HepG2 (cell line): ENCODE data around the gene BLCAP. TPM values are rescaled to one million over a fixed set of nuclear protein-coding genes. Genes with fewer than 3 reads are reported as not detected.

ENCODE experiments used
- ARID5B ChIP-seq: IDR thresholded peaks from 2 replicates; pipeline ENCODE4 v1.4.0; 2020; ENCODE audit warnings: mild to moderate bottlenecking, missing genetic modification reagents
- PITX1 ChIP-seq: sonication (generic); formaldehyde crosslinking; IDR thresholded peaks from 2 replicates; pipeline ENCODE4 v1.5.1; 2020; ENCODE audit warnings: mild to moderate bottlenecking, missing genetic modification reagents
- RARA ChIP-seq: IDR thresholded peaks from 2 replicates; pipeline ENCODE4 v1.6.1; 2016; ENCODE audit warnings: missing genetic modification reagents, missing compliant biosample characterization
- ZFX ChIP-seq: sonication (generic); formaldehyde crosslinking; IDR thresholded peaks from 2 replicates; pipeline ENCODE4 v1.4.0; 2020; ENCODE audit warnings: mild to moderate bottlenecking, low read depth, missing genetic modification reagents, moderate library complexity
- polyA plus RNA-seq, 8 experiments: library from polyadenylated mRNA; depleted of rRNA in 3 of 8; stranded (reverse) in 7 of 8; unstranded in 1 of 8; fragments of >200 nt; fragmentation: Illumina TruSeq in 4 of 8; extraction: Trizol in 4 of 8; gene quantifications; 2 replicates each; pipeline versions ENCODE4 v1.2.1 to v1.2.3, GENCODE V29; 2011 to 2016; ENCODE audit warnings: low read depth in 4 of 8, missing spikeins in 1 of 8, mixed read lengths in 1 of 8; ENCODE audit not compliant: insufficient read depth in 1 of 8
- total RNA-seq, 5 experiments: library from RNA; depleted of rRNA; stranded (reverse); fragments of >200 nt; fragmentation: Illumina TruSeq; extraction: Trizol; gene quantifications; 2 replicates each; pipeline ENCODE4 v1.2.3, GENCODE V29; 2016; ENCODE audit warnings: low read depth in 1 of 5
- TF ChIP-seq, protein P1 (sequence below): sonication (generic); formaldehyde crosslinking; IDR thresholded peaks from 2 replicates; pipeline ENCODE4 v1.4.0; 2020; ENCODE audit warnings: missing genetic modification reagents, borderline replicate concordance

BLCAP gene
- total and polyA plus RNA-seq, 2 of the 13 experiments (the other 11 are each of a cell fraction or from before 2014, with no cell fraction given) = 52.4 to 86.8 TPM

- TF ChIP-seq, protein P1, sequence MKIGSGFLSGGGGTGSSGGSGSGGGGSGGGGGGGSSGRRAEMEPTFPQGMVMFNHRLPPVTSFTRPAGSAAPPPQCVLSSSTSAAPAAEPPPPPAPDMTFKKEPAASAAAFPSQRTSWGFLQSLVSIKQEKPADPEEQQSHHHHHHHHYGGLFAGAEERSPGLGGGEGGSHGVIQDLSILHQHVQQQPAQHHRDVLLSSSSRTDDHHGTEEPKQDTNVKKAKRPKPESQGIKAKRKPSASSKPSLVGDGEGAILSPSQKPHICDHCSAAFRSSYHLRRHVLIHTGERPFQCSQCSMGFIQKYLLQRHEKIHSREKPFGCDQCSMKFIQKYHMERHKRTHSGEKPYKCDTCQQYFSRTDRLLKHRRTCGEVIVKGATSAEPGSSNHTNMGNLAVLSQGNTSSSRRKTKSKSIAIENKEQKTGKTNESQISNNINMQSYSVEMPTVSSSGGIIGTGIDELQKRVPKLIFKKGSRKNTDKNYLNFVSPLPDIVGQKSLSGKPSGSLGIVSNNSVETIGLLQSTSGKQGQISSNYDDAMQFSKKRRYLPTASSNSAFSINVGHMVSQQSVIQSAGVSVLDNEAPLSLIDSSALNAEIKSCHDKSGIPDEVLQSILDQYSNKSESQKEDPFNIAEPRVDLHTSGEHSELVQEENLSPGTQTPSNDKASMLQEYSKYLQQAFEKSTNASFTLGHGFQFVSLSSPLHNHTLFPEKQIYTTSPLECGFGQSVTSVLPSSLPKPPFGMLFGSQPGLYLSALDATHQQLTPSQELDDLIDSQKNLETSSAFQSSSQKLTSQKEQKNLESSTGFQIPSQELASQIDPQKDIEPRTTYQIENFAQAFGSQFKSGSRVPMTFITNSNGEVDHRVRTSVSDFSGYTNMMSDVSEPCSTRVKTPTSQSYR (CRISPR knock-in tag) = 0 out of 2 replicates have a peak, but pooled peaks have one; percentile 21
- TF ChIP-seq ARID5B (CRISPR knock-in tag) (peak; percentile 36; the same call in 1 of the 2 replicates), ZFX (CRISPR knock-in tag) (peak; percentile 35; the same call in 1 of the 2 replicates), PITX1 (CRISPR knock-in tag) (0 out of 2 replicates have a peak, but pooled peaks have one; percentile 35), RARA (CRISPR knock-in tag) (peak; percentile 25; the same call in 1 of the 2 replicates)
Measured at GRCh38 chr20:37550101-37550920, 22.6 kb upstream of the BLCAP start (continued).
